ENCODE data around the gene CIDEA. TPM values are rescaled to one million over a fixed set of nuclear protein-coding genes. Genes with fewer than 3 reads are reported as not detected.
A peak's percentile ranks its signal among the peaks of the same experiment; 100 is the strongest.

The CIDEA gene
- total and polyA plus RNA-seq, 9 of the 15 experiments (the other 6 are each of a cell fraction or from before 2014, with no cell fraction given): not detected

GRCh38 chr18:12321333-12321732, 67.2 kb downstream of the CIDEA start:
- Histone ChIP-seq H3K9me1 (ENCODE audit: control insufficient read depth, insufficient read depth, low read length) (no peaks in the 10 kb centered on the region), H4K20me1 (replicated peaks; ENCODE audit: control insufficient read depth, insufficient read depth, low read length) (no peaks in the 10 kb centered on the region), H2AFZ (ENCODE audit: low read depth, low read length) (no peak overlapping the region), H3K27me3 (ENCODE audit: control insufficient read depth in 2 of 2, insufficient read depth in 2 of 2, low read length in 2 of 2) (no peaks in the 10 kb centered on the region), H3K9ac (ENCODE audit: insufficient read depth in 1 of 2, low read depth in 2 of 2, low read length in 2 of 2) (no peak overlapping the region), H3K4me1 (replicated peaks in 1 of 2; ENCODE audit: control insufficient read depth in 2 of 2, insufficient read depth in 2 of 2, low read length in 2 of 2) (no peaks in the 10 kb centered on the region; a peak in 1 of 5 replicates), H3K4me3 (no peak overlapping the region), H3K36me3 (ENCODE audit: control insufficient read depth, insufficient read depth, low read length) (peaks cover 72% of the 10 kb centered on the region), H3K9me3 (replicated peaks; ENCODE audit: control insufficient read depth, insufficient read depth, low read depth, low read length) (no peaks in the 10 kb centered on the region), H3K27ac (ENCODE audit: extremely low read depth, low read depth, low read length) (no peak overlapping the region), H3K4me2 (ENCODE audit: insufficient read depth, low read length) (no peak overlapping the region), H3K79me2 (ENCODE audit: control insufficient read depth, insufficient read depth, low read length) (peaks cover 15% of the 10 kb centered on the region)
- BruUV-seq (replicated peaks): no TSS peak
- TF ChIP-seq ZNF347 (CRISPR knock-in tag; IDR thresholded peaks at IDR 0.05; ENCODE audit: low read depth) (no peak), RB1 (IDR thresholded peaks at IDR 0.05; ENCODE audit: low read depth) (no peak), MYC (IDR thresholded peaks at IDR 0.05; ENCODE audit: low read depth, low read length) (no peak), MYC (CRISPR knock-in tag; IDR thresholded peaks at IDR 0.05; ENCODE audit: borderline replicate concordance, low read depth) (no peak), EP300 (IDR thresholded peaks at IDR 0.05; ENCODE audit: low read length) (no peak), GATAD2B (IDR thresholded peaks at IDR 0.05; ENCODE audit: borderline replicate concordance) (no peak), ZNF778 (CRISPR knock-in tag; IDR thresholded peaks at IDR 0.05) (no peak)
- FAIRE-seq: no peak
- intact Hi-C loops (cut with micrococcal nuclease) (no loop called here), in situ Hi-C loops (cut with MboI) (no loop called here)
- WGBS (ENCODE audit: insufficient coverage, low coverage, missing lambda C conversion rate): 62% methylated on average over 4 of the region's 4 CpGs
- peak; percentile 17; the same call in 1 of the 3 replicates for ATAC-seq
- ChIA-PET POLR2A (interaction anchor here (1.7 kb wide), 1 partner anchor 11 kb away, joined by 5 read pairs; no protein-coding TSS in a partner anchor), CTCF (ENCODE audit: low intra/inter-chr PET ratio) (no interaction called here)
- no peak for DNase-seq (ENCODE audit: extremely low read depth in 1 of 4, low spot score in 3 of 4)

Measured in K562 (cell line).